Activated CD8-positive, alpha-beta memory T cell treated with anti-CD3 and anti-CD28 coated beads, Interleukin-2, amount 50 U/mL, for 48 hours (primary cell): ENCODE results near the gene ADAMTS4.

ENCODE experiments used
- DNase-seq: peaks from one replicate; pipeline ENCODE4 v3.0.0-alpha.2; 2020

The ADAMTS4 gene

DNA sequence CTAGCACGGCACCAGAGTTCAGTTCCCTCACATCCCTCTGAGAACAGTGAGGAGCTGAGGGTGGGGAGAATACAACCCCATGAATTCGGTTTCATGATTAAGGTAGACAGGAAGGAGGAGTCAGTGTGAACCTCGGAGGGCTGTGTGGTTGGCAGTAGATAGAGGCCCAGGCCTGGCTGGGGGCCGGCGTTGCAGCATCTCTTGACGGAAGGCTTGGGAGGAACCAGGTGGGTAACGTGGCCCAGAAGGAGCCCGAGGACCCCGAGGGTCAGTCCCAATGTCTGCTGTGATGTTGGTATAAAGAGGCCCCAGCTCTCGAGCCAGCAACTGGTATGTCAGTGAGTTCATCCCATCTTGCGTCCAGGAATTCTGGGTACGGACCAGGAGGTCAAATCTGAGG, 27.2 kb downstream of the ADAMTS4 start:
- DNase-seq: no peak

DNA sequence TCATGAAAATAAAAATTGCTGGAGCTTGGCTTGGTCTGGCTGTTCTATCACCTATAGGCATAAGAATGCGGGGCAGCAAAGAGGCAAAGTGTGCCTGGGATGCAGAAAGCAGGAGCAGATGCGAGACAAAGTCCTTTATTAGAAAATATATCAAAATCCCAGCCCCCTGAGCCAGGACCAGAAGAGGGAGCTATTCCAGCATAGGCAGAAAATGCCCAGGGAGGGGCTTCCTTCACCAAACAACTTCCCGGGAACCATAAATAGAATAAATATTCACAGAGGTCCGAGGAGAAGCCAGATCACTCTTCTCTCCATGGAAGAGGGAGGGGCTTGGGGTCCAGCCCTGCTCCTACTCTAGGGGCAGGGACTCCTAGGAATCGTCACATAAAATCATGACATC, 27.7 kb downstream of the ADAMTS4 start:
- no peak for DNase-seq

DNA sequence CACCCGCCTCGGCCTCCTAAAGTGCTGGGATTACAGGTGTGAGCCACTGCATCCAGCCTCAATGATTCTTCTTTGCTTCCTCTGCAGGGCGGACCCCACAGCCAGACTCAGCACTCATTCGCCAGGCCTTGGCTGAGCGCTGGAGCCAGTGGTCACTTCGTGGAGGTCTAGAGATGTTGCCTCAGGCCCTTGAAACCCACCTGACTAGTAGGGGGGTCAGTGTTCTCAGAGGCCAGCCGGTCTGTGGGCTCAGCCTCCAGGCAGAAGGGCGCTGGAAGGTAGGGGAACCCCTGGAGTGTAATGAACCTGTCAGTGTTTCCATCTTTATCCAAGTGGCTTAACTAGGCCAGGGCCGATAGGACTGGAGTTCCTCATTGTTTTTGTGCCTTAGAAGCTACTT, 29.9 kb downstream of the ADAMTS4 start:
- DNase-seq: no peak

DNA sequence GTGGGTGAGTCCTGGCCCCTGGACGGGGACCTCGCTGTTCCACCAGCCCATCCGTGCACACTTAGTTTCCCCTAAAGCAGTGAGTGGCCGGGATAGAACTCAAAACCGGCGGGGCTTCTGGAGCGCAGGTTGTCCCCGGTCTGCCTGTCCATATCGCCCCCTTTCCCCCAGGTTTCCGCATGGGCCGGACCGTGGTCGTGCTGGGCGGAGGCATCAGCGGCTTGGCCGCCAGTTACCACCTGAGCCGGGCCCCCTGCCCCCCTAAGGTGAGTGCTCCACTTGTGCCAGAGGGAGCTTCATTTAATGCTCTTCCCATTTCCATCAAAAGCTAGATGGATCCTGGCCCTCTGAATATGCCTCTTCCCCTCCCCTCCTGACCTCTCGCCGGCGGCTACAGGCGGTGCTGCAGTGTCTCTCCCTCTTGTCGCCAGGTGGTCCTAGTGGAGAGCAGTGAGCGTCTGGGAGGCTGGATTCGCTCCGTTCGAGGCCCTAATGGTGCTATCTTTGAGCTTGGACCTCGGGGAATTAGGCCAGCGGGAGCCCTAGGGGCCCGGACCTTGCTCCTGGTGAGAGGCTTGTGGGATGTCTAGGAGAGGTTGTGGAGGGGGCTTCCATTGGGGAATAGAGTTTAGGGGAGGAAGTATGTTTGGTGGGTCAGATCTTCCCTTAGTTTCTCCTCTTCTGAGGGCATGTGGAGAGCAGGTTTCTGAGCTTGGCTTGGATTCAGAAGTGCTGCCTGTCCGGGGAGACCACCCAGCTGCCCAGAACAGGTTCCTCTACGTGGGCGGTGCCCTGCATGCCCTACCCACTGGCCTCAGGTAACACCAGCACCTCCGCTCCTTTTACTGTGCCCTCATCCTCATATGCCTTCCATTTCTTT, 31.9 kb downstream of the ADAMTS4 start:
- DNase-seq: no peak

DNA sequence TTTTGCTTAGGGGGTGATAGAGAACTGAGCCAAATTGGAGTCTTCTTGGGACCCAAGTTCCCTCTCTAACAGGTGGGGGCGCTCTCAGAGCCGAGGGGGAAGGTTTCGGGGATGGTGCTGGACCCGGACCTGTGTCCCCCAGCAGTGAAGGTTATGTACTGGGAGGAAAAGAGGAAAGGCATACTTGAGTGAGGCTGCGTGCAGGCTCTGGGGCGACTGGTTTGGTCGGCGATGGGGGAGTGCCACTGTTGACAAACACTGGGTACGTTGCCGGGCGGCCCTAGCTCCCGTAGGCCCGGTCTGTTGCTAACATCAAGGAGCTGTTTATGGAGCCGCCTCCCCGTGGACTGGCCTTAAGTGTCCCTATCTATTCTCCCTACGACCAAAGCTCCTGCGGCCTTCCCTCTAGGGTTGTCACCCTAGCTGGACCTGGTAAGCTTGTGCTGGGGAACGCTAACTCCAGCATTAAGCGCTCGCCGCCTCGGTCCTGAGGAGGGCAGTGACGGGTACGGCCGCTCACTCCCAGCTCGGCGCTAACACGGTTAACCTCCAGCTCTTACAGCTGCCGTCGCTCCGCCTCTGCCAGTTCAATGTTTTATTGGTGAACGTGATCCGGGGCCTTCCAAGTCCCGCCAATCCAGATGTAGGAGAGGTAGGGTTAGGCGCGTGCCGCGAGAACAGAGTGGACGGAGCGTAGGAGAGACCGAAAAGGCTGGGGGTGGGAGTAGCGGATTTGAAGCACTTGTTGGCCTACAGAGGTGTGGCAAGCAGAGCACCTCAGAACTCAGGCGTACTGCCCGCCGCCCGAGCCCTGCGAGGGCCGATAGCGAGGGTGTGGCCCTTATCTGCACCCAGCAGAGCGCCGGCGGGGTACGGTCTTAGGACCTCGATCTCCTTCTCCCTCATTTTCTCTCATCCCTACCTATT, 32.8 kb downstream of the ADAMTS4 start, which contains the start of gene PPOX:
Gene PPOX, plus strand, starts transcription at position 685 of the 927 bp plus-strand sequence. CDS start 422 bp downstream, outside the sequence.
- DNase-seq: peak; percentile 92

DNA sequence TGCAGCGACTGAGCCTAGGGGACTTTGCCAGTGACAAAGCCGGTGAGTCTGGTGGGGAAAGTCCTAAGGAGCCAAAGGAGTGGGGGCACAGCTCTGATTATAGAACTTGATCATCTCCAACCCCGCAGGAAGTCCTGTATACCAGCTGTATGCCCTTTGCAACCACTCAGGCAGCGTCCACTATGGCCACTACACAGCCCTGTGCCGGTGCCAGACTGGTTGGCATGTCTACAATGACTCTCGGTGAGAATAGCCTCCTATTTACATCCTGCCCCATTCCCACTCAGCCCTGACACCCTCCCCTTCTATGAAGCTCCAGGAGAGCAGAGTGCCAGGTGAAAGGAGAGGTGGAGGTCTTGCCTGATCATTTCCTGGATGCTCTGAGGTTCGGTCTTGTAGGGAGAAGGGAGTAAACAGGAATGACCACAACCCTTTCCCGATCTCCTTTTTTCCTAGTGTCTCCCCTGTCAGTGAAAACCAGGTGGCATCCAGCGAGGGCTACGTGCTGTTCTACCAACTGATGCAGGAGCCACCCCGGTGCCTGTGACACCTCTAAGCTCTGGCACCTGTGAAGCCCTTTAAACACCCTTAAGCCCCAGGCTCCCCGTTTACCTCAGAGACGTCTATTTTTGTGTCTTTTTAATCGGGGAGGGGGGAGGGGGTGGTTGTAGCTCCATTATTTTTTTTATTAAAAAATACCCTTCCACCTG, 33.8 kb downstream of the ADAMTS4 start:
- DNase-seq: no peak

DNA sequence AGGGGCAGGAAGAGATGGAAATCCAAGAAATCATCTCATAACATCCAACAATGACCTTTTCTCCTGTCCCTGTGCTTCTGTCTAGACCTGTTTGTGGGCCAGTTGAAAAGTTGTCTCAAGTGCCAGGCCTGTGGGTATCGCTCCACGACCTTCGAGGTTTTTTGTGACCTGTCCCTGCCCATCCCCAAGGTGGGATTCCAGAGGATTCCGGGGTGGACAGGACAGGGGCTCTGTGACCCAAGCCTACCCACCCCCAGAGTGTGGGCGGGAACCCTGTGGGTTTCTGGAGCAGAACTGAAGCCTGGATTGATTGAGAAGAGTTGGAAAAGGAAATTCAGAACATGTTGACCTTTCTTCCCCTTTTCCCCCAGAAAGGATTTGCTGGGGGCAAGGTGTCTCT, 35.1 kb downstream of the ADAMTS4 start:
- no peak for DNase-seq

DNA sequence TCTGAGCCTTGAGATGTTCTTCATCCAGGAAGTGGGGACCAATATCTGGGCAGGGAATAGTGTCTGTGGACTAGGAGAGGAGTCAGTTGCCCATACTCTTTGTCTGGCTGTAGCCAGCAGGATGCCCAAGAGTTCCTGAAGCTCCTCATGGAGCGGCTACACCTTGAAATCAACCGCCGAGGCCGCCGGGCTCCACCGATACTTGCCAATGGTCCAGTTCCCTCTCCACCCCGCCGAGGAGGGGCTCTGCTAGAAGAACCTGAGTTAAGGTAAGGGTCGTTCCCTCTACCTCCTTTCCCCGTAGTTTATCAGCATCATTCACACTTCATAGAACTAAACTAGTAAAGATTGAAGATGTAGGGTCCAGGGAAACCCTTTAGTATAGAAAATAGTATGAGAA, 36.0 kb downstream of the ADAMTS4 start:
- no peak for DNase-seq

DNA sequence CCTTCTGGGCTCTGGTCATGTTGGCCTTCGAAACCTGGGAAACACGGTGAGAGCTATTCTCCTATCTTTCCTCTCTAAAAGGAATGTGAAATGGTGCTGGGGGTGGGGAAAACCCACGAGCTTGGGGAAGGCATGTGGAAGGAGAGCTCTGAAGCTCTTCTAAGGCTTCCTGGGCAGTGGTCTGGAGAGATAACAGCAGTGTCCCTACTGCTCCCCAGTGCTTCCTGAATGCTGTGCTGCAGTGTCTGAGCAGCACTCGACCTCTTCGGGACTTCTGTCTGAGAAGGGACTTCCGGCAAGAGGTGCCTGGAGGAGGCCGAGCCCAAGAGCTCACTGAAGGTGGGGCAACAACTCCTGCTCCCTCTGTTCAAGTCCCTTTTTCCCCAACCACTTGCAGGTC, 36.8 kb downstream of the ADAMTS4 start:
- no peak for DNase-seq

DNA sequence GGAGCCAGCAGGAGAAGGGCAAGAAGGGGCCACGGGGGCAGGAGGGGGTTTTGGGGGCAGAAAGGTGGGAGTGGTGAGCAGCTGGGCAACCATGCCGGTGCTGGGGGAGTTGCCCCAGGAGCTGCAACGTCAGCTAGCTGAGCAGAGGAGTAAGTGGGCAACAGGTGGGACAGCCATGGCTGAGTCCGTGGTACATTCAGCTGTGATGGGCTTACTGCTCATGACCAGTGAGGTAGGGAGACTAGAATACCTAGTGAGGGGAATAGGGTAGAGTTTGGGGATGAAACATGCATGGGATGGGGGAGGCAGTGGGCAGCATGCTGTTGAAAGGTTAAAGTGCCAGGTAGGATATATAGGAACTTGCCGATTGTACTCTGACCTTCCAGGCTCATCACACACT, 37.2 kb downstream of the ADAMTS4 start:
- DNase-seq: no peak

DNA sequence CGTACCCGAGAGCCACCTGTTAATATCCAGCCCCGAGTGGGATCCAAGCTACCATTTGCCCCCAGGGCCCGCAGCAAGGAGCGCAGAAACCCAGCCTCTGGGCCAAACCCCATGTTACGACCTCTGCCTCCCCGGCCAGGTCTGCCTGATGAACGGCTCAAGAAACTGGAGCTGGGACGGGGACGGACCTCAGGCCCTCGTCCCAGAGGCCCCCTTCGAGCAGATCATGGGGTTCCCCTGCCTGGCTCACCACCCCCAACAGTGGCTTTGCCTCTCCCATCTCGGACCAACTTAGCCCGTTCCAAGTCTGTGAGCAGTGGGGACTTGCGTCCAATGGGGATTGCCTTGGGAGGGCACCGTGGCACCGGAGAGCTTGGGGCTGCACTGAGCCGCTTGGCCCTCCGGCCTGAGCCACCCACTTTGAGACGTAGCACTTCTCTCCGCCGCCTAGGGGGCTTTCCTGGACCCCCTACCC, 38.1 kb downstream of the ADAMTS4 start:
- no peak for DNase-seq

DNA sequence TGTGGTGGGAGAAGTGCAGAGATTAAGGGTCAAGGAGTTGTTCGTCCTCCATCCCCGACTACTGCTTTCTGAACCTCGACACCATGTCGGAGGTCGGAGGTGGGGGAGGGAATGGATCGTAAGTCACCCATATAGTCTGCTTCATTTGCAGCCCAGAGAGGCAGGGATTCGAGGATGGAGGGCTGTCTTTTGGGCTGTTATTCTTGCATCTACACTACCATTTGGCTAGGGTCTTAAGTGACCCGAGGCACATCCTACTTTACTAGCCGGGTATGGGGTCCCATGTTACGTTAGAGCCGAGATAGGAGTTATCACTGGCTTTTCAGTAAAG, 39.0 kb downstream of the ADAMTS4 start:
- DNase-seq: no peak

DNA sequence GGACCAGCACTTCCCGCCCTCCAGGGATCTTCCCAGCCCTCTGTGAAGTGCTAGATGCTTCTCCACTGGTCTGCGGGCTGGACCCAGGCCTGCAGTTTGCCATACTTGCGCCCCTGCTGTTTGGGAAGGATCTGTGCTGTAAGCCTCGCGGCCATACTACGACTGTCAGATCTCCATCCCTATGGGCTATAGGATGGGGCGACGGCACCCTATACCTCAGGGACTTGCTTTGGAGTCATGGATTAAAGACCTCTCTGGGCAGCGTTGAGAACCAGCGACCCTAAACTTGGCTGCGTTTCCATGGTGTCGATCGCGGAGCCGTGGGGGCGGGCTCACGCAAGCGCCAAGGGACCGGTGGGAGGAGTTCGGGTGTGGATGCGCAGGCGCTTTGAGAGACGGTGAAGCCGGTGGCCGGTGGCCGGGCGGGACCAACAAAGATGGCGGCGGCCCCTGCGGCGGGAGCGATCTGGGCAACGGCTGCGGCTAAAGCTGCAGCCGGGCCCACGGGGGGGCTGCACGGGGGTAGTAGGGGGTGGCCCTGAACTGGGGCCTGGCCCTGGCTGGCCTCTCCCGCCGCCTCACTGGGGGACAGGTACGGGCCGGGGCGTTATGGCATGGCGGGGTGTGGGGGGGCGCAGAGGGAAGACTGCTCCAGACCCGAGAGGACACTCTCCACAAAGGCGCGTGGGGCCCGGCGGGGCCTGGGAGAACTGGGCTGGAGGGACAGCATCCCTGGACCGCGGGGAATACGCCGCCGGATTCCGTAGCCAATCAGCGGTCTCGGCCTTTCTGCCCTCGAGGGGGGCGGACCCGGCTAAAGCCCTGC, 39.6 kb downstream of the ADAMTS4 start, which contains the start of gene USP21:
Gene USP21, plus strand, starts transcription at position 414 of the 826 bp plus-strand sequence. CDS start 1,141 bp downstream, outside the sequence.
- peak; percentile 95 for DNase-seq

DNA sequence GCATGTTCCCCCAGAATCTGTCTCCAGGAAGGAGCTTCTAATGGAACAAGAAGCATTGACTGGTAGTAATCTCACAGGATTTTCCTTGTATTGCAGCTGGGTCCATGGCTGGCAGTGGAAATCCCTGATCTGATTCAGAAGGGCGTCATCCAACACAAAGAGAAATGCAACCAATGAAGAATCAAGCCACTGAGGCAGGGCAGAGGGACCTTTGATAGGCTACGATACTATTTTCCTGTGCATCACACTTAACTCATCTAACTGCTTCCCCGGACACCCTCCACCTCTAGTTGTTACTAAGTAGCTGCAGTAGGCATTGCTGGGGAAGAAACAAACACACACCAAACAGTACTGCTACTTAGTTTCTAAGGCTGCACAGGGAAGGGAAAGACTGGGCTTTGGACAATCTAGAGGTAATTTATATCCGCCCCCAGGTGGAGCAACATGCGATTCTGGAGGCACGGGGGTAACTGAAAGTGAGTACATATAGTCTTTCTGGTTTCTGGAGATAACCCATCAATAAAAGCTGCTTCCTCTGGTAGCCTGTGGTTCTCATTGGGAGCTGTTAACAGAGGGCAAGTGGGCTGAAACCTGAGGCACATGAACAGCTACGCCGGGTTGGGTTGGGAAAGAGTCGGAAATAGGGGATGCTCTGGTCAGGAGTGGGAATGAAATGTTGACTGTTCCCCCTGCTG, 40.4 kb downstream of the ADAMTS4 start:
- DNase-seq: no peak

DNA sequence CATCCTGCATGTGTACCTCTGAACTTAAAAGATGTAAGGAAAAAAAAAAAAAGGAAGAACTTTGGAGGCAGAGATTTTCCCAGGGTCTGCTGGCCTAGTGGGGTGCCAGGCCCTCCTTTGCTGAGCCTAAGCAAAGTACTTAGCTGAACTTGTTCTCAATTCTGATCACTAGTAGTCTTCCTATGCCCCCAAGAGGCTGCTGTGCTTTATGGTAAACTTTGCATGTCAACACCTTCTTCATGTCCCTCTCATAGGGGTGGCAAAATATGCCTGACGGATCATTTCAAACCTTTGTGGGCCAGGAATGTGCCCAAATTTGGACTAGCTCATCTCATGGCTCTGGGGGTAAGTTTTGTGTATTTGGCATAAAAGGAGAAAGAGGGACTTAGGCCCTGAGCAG, 41.0 kb downstream of the ADAMTS4 start:
- no peak for DNase-seq

DNA sequence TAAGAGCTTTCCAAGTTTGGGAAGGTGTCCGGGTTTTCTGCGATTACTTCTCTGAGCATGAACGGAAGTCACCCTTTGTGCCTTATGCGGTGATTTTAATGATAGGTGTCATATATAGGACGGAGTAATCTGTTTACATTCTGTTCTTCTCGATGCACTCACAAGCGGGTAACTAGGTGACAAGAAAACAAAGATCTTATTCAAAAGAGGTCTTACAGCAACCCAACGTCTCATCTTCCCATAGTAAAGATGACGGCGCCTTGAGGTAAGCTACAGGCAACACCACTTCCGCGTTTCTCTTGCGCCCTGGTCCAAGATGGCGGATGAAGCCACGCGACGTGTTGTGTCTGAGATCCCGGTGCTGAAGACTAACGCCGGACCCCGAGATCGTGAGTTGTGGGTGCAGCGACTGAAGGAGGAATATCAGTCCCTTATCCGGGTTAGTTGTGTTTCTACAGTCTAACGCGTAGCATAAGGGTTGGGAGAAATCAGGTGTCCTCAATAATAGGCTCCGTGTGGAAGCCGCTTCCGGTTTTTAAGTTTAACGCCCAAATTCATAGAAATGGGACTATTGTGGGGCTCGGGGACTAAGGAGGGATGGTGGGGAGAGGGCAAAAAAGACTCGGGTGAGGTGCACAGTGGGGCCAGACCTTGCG, 45.0 kb downstream of the ADAMTS4 start, which contains the start of gene UFC1:
Gene UFC1, plus strand, starts transcription at position 297 of the 656 bp plus-strand sequence. Its CDS starts 20 bp downstream, at position 317.
- DNase-seq: peak; percentile 87

DNA sequence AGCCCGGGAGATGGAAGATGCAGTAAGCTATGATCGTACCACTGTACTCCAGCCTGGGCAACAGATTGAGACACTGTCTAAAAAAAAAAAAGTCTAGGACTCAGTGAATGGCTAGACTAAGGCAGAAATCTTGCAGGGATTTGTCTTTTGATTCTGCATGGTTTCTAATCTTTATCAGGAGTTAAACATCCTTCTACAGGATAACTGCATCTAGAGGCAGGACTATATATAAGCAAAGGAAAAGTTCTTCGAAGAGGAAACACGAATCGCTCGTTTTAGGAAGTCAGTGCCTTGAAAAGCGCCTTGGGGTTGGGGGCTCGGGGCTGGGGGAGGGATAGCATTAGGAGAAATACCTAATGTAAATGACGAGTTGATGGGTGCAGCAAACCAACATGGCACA, 45.7 kb downstream of the ADAMTS4 start:
- no peak for DNase-seq

DNA sequence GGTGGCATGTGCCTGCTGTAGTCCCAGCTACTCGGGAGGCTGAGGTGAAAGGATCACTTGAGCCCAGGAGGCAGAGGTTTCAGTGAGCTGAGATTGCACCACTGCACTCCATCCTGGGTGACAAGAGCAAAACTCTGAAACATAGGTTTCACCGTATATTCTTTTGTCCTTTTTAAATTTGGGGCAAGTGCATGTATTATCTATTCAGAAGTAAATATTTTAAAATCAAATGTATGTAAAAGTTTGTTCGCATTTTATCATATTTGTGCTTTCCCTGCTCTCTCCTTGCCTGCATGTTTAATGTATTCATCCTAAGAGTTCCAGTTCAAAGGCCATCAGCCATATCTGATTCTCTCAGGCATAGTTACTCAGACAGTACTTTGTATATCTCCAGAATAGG, 53.0 kb downstream of the ADAMTS4 start:
- no peak for DNase-seq

DNA sequence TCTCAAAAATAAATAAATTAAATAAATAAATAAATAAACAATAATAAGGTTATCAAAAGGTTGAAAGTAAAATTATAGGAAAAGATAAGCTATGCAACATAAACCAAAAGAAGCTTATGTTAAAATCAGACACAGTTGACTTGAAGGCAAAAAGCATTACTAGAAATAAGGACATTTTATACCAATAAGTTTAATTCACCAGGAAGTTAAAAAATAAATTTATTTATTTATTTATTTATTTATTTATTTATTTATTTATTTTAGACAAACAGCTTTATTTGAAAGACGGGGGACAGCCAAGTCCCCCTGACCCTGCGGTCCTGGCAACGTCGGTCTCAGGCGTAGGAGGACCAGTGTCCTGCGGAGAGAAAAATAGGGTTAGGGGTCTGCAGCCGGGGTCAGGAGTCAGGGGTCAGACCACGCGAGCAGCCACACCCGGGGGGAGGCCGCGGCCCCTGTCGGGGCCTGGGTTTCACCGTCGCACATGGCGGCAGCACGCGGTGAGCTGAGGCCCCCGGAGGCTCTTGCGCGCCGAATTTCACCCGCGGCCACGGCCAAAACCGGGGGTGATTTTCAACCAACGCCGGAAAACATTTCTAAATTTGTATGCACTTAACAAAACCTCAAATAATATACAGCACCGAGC, 58.0 kb downstream of the ADAMTS4 start:
- DNase-seq: no peak

DNA sequence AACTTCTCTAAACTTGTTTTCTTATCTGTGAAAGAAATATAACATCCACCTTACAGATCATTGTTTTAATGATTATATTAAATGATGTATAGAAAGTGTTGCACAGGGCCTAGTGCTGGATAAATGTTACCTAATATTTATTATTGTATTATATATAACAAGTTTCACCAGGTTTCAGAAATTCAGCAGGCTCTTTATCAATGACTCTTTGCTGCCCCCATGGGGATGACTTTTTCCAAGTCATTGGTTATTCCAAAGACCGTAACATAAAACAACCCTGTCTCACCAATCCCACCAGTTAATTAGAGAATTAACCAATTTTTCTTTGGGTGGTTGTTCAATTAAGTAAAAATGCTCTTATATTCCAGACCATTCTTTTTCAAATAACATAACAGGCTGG, 59.1 kb downstream of the ADAMTS4 start:
- DNase-seq: no peak
